Endodermal cell (in vitro differentiated cells): Measurements from ENCODE around the gene VPS52. TPM values are rescaled to one million over a fixed set of nuclear protein-coding genes. Genes with fewer than 3 reads are reported as not detected.

Source experiments
- DNase-seq: peaks from one replicate; pipeline ENCODE4 v3.0.0-alpha.2; 2017
- H3K27ac ChIP-seq: 2 replicates; pipeline ENCODE4 v1.5.1; 2013; ENCODE audit warnings: mild to moderate bottlenecking, low read depth, low read length, moderate library complexity
- H3K27me3 ChIP-seq: 2 replicates; pipeline ENCODE4 v1.6.1; 2013; ENCODE audit warnings: mild to moderate bottlenecking, low read length, moderate library complexity; ENCODE audit not compliant: insufficient read depth, control insufficient read depth, poor library complexity, severe bottlenecking
- H3K36me3 ChIP-seq: 2 replicates; pipeline ENCODE4 v1.7.0; 2013; ENCODE audit warnings: mild to moderate bottlenecking, low read length, moderate library complexity; ENCODE audit not compliant: control insufficient read depth, insufficient read depth
- H3K4me1 ChIP-seq: one replicate; pipeline ENCODE4 v1.7.0; 2013; ENCODE audit warnings: low read length; ENCODE audit not compliant: control insufficient read depth, insufficient read depth
- H3K4me3 ChIP-seq: 2 replicates; pipeline ENCODE4 v1.5.1; 2013; ENCODE audit warnings: mild to moderate bottlenecking, low read length, moderate library complexity
- H3K9ac ChIP-seq: 2 replicates; pipeline ENCODE4 v1.6.1; 2013; ENCODE audit warnings: mild to moderate bottlenecking, low read length, moderate library complexity; ENCODE audit not compliant: poor library complexity, severe bottlenecking; ENCODE audit errors: extremely low read depth
- H3K9me3 ChIP-seq: 2 replicates; pipeline ENCODE4 v1.6.1; 2013; ENCODE audit warnings: mild to moderate bottlenecking, low read length, moderate library complexity; ENCODE audit not compliant: control insufficient read depth
- H3K27ac Mint-ChIP-seq: 2 replicates; pipeline ENCODE4 v1.8.0; 2020; ENCODE audit warnings: mixed read lengths
- H3K27me3 Mint-ChIP-seq: 2 replicates; pipeline ENCODE4 v1.8.0; 2021; ENCODE audit warnings: mild to moderate bottlenecking, mixed read lengths; ENCODE audit not compliant: insufficient read depth
- H3K36me3 Mint-ChIP-seq: 2 replicates; pipeline ENCODE4 v1.8.0; 2020; ENCODE audit warnings: low read depth, mixed read lengths
- H3K4me1 Mint-ChIP-seq: 2 replicates; pipeline ENCODE4 v1.8.0; 2020; ENCODE audit warnings: mixed read lengths
- H3K4me3 Mint-ChIP-seq: 2 replicates; pipeline ENCODE4 v1.8.0; 2020; ENCODE audit warnings: mild to moderate bottlenecking, moderate library complexity, mixed read lengths
- H3K9me3 Mint-ChIP-seq: 2 replicates; pipeline ENCODE4 v1.8.0; 2020; ENCODE audit warnings: mild to moderate bottlenecking, mixed read lengths
- CTCF ChIP-seq: fragments of 200-600 bp; sonication (generic); conservative IDR thresholded peaks from 2 replicates; pipeline ENCODE4 v1.5.0; 2021; ENCODE audit warnings: antibody characterized with exemption, mild to moderate bottlenecking
- WGBS, 2 experiments: methylation state at CpG; one replicate each; pipeline versions ENCODE4 v1.1.5 to v1.1.7; 2013; ENCODE audit warnings: missing lambda C conversion rate in 2 of 2, mixed read lengths in 1 of 2; ENCODE audit not compliant: insufficient coverage in 1 of 2, insufficient read length in 1 of 2; 5-methylcytosine and 5-hydroxymethylcytosine counted together
- total RNA-seq, 2 donors: library from RNA; stranded (reverse); fragmentation: NEBNext Ultra II Directional in 1 of 2; extraction: Animal tissue kit (Norgen Biotek cat#: 25700) in 1 of 2; gene quantifications; 2 replicates in 1 of 2; 3 replicates in 1 of 2; pipeline ENCODE4 v1.2.1, GENCODE V29; 2021

VPS52 gene
- total RNA-seq, 2 donors from 2014 or later, result 51.4 to 63.9 TPM

DNA sequence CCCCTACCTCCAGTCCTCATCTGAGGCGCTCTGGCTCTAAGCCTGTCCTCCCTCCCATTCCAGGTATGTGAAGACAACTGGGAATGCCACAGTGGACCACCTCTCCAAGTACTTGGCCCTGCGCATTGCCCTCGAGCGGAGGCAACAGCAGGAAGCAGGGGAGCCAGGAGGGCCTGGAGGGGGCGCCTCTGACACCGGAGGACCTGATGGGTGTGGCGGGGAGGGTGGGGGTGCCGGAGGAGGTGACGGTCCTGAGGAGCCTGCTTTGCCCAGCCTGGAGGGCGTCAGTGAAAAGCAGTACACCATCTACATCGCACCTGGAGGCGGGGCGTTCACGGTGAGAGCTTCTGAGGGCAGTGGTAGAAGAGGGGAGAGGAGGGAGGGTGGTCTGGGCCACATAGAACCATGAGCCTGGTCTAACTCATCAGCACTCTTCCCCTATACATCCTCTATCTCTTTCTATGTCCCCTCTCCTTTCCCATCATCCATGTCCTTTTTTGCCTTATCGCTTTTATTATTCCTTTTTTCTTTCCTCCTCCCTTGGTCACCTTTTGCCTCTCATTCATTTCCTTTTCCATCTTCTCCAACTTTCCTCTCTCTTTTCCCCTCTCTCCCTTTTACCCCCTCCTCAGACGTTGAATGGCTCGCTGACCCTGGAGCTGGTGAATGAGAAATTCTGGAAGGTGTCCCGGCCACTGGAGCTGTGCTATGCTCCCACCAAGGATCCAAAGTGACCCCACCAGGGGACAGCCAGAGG lies 59.8 kb downstream of the VPS52 start:
- peaks cover 19% of the 10 kb centered on the region for H3K36me3 Mint-ChIP-seq
- peaks cover 17% of the 10 kb centered on the region for H3K4me1 Mint-ChIP-seq
- whole genome bisulfite sequencing, 2 experiments, result 80 to 89% methylated on average over 4 to 17 of the region's 18 CpGs
- TF ChIP-seq CTCF, result peak; percentile 42
- Histone ChIP-seq H3K27me3 (peaks cover 19% of the 10 kb centered on the region), H3K36me3 (peaks cover 20% of the 10 kb centered on the region), H3K4me1 (peaks cover 4% of the 10 kb centered on the region), H3K9me3 (no peaks in the 10 kb centered on the region), H3K4me3 (no peak overlapping the region), H3K27ac (no peak overlapping the region), H3K9ac (no peak overlapping the region)
- H3K27me3 Mint-ChIP-seq, result peaks cover 56% of the 10 kb centered on the region
- H3K4me3 Mint-ChIP-seq, result no peak overlapping the region
- H3K9me3 Mint-ChIP-seq, result no peaks in the 10 kb centered on the region
- no peak overlapping the region for H3K27ac Mint-ChIP-seq
- peak; percentile 82 for DNase-seq

GRCh38 chr6:33211136-33211535 lies 60.5 kb downstream of the VPS52 start:
- peaks cover 4% of the 10 kb centered on the region for H3K4me1 ChIP-seq
- H3K9ac ChIP-seq, result no peak overlapping the region
- TF ChIP-seq CTCF, result no peak
- H3K36me3 ChIP-seq, result peaks cover 20% of the 10 kb centered on the region
- Mint-ChIP-seq H3K4me1 (peaks cover 17% of the 10 kb centered on the region), H3K9me3 (no peaks in the 10 kb centered on the region), H3K36me3 (peaks cover 19% of the 10 kb centered on the region), H3K27me3 (peaks cover 59% of the 10 kb centered on the region), H3K4me3 (no peak overlapping the region), H3K27ac (no peak overlapping the region)
- H3K4me3 ChIP-seq, result no peak overlapping the region
- peaks cover 19% of the 10 kb centered on the region for H3K27me3 ChIP-seq
- no peak overlapping the region for H3K27ac ChIP-seq
- DNase-seq, result no peak
- no peaks in the 10 kb centered on the region for H3K9me3 ChIP-seq
- WGBS, 2 experiments, result 78 to 92% methylated on average over 5 to 17 of the region's 17 CpGs

- H3K4me3 ChIP-seq, result no peak overlapping the region
- peaks cover 19% of the 10 kb centered on the region for H3K27me3 ChIP-seq
- no peak for TF ChIP-seq CTCF
- peaks cover 6% of the 10 kb centered on the region for H3K4me1 ChIP-seq
- H3K27ac ChIP-seq, result no peak overlapping the region
- Mint-ChIP-seq H3K36me3 (peaks cover 19% of the 10 kb centered on the region), H3K27me3 (peaks cover 55% of the 10 kb centered on the region), H3K27ac (no peak overlapping the region), H3K4me3 (no peak overlapping the region), H3K9me3 (no peaks in the 10 kb centered on the region), H3K4me1 (peaks cover 22% of the 10 kb centered on the region)
- H3K9me3 ChIP-seq, result no peaks in the 10 kb centered on the region
- H3K9ac ChIP-seq, result no peak overlapping the region
- WGBS, 2 experiments, result 93 to 95% methylated on average over 6 to 10 of the region's 10 CpGs
- DNase-seq, result no peak
- peaks cover 20% of the 10 kb centered on the region for H3K36me3 ChIP-seq
Measured at GRCh38 chr6:33209856-33210255, 61.8 kb downstream of the VPS52 start.
